Stimulated activated CD4-positive, alpha-beta T cell treated with anti-CD3 and anti-CD28 coated beads, Interleukin-1b, Interleukin-23, amount 100 ng/mL, for 4 hours (primary cell): Measurements from ENCODE around the gene ALX1.
"Not testable (repeated sequence)": the region's sequence is repeated elsewhere in the genome, so short reads cannot be mapped to it uniquely, and the experiment has no call there.

Experiments used
- DNase-seq, 2 donors: peaks; one replicate each; pipeline ENCODE4 v3.0.0-alpha.2; 2020; ENCODE audit warnings: low read depth in 2 of 2

Gene ALX1

DNA sequence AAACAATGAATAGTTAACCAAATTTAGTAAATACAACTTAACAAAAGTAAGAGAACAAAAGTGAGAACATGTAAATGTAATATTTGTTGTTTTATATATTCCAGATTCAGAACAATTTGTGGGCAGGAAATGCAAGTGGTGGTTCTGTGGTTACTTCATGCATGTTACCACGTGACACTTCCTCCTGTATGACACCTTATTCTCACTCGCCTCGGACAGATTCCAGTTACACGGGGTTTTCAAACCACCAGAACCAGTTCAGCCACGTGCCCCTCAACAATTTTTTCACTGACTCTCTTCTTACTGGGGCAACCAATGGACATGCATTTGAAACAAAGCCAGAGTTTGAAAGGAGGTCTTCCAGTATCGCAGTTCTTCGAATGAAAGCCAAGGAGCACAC, 21.0 kb downstream of the ALX1 start:
- no peak for DNase-seq

DNA sequence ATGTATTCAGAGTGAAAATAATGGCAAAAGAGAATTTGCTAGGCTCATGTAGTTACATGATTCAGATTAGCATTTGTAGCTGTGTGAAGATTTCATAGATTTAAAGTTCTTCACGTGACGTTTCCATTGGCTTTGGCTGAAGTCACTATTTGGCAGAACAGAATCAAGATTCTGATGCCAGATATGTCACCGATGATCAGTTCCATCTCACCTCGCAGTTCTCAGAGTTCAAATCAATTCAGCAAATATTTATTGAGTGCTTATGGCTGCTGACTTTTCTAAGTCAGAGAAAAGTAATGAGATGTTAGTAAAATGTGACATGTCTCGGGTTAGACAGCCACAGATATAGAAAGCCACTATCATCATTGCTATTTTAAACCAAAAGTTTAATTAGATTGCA, 28.4 kb downstream of the ALX1 start:
- no peak for DNase-seq

DNA sequence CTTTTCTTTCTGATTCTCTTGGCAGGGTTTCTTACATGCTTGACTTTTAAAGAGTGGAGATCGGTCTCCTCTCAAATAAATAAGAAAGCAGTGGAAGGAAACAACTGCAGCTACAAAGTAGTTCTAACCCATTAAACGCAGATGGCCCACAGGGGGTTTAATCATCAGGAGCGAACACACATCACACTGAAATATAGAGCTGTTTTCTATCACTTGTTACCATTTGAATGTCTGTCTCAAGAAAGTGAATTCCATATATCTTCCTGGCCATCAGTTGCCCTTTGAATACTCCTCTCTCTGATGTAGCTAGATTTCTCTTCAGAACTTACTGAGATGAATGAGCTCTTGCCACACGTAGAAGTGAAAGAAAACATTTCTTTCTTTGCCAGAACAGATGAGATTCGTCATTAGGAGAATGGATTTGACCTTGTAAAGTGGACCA, 29.1 kb downstream of the ALX1 start:
- no peak for DNase-seq

- DNase-seq = no peak
These were observed 30.0 kb downstream of the ALX1 start for GRCh38 chr12:85310025-85310424.

GRCh38 chr12:85310456-85311076, 30.5 kb downstream of the ALX1 start:
- no peak for DNase-seq

- DNase-seq = not testable (repeated sequence)
These were observed 38.0 kb downstream of the ALX1 start for GRCh38 chr12:85317866-85318636.

GRCh38 chr12:85322715-85323114, 42.7 kb downstream of the ALX1 start:
- no peak for DNase-seq

DNA sequence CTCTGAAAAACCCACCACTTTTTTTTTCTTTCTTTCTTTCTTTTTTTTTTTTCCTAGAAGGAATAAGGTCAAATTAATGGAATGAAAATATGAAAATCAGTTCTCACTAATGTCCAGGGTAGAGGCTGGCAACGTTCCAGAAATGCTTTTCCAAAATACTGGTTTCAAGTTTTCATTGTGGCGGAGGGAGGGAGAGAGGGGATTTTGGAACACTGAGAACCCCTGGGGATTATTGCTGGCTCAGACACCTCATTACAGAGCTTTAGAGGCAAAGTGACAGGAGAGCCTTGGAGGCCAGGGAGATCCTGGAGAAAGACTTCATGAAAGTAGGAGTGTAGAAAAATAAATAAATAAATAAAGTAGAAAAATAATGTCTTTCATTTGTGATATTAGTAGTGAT, 45.4 kb downstream of the ALX1 start:
- no peak for DNase-seq

DNA sequence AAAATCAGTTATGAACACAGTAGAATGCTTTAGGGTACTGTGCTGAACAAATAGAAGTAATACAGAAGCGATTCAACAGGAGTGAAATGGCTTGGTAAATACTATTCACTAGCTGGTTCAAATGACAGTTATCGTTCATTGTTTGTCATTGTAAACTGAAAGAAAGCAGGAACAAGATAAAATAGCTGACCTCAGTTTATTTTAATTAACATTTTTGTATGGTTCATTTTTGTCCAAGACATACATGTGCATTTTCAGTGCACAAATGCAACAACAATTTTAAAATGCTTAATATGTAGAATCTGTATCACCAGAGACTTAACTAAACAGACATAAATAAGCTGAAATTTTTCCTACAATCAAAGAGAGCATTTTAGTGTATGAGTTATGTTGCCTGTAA, 49.9 kb downstream of the ALX1 start:
- DNase-seq = no peak

DNA sequence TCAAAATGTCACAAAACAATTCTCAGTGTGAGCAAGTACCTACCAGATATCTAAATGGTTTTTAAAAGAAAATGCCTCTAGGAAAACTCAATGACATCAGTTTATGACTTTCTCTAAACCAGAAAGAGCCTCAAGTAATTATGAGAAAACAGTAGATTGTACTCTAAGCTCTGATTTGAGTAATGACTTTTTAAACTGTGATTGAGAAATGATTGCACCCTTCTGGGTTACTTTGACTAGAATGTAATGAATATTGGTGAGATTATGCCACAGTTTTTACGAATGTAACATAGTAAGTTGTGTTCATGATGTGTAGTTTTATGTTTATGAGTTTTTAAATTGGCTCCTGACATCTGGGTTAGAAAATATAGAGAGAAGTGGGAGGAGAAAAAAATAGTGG, 68.8 kb downstream of the ALX1 start:
- no peak for DNase-seq

GRCh38 chr12:85350356-85350755, 70.3 kb downstream of the ALX1 start:
- no peak for DNase-seq
